Measurements from ENCODE around the gene PLEKHG2.
A peak's percentile ranks its signal among the peaks of the same experiment; 100 is the strongest.

The PLEKHG2 gene

DNA sequence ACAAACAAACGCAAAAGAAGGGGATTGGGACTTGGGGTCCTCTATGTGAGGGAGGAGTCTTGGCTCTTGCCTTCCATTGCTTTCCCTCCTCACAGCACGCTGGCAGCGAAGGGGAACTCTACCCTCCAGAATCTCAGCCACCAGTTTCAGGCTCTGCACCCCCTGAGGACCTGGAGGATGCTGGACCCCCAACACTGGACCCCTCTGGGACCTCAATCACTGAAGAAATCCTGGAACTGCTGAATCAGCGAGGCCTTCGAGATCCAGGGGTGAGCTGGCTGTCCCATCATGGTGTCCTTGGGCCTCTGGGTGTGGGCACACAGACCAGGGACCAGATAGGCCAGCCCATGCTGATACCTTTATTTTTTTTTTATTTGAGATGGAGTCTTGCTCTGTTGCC, 9.6 kb downstream of the PLEKHG2 start:
- DNase-seq (ENCODE audit: low read depth) = no peak

DNA sequence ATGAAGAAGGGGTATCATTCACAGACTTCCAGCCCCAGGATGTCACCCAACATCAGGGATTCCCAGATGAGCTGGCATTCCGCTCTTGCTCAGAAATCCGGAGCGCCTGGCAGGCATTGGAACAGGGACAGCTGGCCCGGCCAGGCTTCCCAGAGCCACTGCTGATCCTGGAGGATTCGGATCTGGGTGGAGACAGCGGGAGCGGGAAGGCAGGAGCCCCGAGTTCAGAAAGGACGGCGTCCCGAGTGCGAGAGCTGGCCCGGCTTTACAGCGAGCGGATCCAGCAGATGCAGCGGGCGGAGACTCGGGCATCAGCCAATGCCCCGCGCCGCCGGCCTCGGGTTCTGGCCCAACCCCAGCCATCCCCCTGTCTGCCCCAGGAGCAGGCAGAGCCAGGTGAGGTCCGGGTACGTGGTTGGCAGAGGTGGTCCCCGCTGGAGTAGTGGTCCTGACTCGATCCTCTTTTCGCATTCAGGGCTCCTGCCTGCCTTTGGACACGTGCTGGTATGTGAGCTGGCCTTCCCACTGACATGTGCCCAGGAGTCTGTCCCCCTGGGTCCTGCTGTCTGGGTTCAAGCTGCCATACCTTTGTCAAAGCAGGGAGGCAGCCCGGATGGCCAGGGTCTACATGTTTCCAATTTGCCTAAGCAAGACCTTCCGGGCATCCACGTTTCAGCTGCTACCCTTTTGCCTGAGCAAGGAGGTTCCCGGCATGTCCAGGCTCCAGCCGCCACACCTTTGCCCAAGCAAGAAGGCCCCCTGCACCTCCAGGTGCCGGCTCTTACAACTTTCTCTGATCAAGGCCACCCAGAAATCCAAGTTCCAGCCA, 11.0 kb downstream of the PLEKHG2 start:
- DNase-seq (ENCODE audit: low read depth) = no peak

- no peak for DNase-seq (ENCODE audit: low read depth)
These were observed 12.5 kb downstream of the PLEKHG2 start for GRCh38 chr19:39424934-39425333.

DNA sequence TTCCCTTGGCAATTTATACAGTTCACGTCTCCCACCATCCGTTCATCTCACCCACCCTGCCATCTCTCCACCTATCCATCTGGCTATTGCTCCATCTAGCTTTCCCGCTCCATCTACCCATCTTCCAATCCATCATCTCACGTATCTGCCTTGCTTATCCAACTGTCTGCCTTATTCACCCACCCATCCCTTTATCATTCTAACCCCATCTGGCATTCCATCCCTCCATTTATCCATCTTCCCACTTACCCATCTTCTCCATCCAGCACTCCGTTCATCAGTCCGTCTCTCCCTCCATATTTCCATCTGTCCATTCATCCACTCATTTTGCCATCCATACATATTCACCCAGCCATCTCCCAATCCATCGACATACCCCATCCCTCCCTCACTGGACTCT, 13.3 kb downstream of the PLEKHG2 start:
- no peak for DNase-seq (ENCODE audit: low read depth)

- DNase-seq (ENCODE audit: low read depth) = no peak
These were observed 13.7 kb downstream of the PLEKHG2 start for GRCh38 chr19:39426170-39426569.

DNA sequence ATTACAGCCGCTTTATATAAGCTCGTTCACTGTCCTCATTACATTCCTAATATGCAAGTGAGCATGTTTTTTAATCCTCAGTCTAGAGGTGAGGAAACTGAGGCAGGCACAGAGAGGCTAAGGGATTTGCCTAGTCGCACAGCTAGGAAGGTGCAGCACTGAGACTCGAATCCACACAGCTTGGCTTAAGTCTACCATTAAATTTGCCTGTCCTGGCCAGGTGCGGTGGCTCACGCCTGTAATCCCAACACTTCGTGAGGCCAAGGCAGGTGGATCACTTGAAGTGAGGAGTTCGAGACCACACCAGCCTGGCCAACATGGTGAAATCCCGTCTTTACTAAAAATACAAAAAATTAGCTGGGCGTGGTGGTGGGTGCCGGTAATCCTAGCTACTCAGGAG, 15.2 kb downstream of the PLEKHG2 start:
- no peak for DNase-seq (ENCODE audit: low read depth)

- no peak for DNase-seq (ENCODE audit: low read depth)
These were observed 16.0 kb downstream of the PLEKHG2 start for GRCh38 chr19:39428283-39429112.

- DNase-seq (ENCODE audit: low read depth) = no peak
These were observed 18.5 kb downstream of the PLEKHG2 start for GRCh38 chr19:39430675-39431593.

DNA sequence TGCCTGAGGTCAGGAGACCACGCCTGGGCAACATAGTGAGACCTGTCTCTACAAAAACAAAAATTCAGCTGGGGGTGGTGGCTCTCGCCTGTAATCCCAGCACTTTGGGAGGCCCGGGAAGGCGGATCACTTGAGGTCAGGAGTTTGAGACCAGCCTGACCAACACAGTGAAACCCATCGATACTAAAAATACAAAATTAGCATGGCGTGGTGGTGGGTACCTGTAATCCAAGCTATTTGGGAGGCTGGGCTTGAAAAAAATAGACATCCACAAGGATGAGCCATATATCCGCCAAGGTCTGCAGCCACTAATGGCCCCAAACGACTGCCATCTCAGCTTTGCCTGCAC, 20.2 kb downstream of the PLEKHG2 start:
- no peak for DNase-seq (ENCODE audit: low read depth)

DNA sequence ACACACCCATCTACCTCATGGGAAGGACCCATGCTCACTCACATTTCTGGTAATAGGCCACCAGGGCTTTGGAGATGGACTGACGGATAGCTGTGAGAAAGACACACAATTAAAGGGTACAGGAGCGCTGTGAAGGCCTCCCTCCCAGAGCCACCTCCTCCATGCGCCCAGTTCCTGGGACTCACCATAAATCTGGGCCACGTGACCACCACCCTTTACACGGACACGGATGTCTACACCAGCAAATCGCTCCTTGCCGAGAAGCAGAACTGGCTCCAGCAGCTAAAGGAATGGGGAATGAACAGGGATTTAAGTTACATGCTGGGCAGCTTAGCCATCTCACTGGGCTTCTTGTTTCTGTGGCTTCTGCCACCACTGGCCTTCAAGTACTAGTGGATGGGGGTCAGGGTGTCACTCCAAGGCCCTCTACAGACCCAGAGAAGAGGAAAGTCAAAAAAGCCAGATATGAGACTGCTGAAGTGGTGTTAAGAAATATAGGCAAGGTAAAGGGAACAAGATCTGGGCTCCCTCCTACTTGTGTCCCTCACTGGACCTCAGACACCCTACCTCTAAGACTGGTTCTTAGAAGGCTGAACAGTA, 21.1 kb downstream of the PLEKHG2 start:
- no peak for DNase-seq (ENCODE audit: low read depth)

- no peak for DNase-seq (ENCODE audit: low read depth)
These were observed 21.9 kb downstream of the PLEKHG2 start for GRCh38 chr19:39434123-39435076.

DNA sequence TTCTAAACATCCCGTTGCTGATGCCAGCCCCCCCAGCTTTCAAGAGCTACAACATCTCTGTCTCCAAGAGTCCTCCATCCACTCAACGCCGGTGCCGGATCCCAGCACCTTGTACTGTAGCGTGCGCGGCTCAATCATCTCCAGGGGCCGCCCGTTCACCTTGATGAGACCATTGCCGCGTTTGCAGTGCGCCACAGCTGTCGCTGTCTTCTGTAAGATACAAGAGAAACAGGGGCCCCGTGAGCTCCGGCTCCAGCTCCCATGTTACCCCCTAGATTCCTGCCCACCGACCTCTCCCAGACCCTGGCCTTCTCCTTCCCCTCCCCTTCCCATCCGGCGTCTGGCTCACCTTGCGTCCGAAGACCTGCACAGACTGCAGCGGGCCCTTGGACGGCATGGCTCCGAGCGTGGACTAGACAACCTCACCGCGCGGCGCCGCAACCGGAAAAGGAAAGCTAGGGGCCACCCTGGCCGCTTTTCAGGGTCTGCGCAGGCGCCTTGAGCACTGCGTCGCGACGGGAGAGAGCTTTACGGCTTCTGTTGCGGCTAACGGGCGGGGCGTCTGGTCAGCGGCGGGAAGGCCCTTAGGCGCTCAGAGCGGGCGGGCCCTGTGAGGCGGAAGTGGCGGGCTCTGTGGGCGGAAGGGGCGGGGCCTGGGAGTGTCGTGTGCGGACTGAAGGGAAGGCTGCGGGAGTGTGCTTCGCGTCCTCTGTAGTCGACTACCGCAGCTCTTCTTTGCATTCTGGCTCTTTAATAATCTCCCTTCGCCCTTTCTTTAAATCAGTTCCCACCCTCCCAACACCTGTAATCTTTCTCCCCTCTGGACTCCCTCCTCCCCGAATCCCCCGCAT, 23.3 kb downstream of the PLEKHG2 start, which contains the start of gene RPS16:
RPS16 (minus strand) TSS at position 451 of the 851 bp plus-strand sequence; CDS start at position 397, 54 bp downstream.
- DNase-seq (ENCODE audit: low read depth) = peak; percentile 99

GRCh38 chr19:39436350-39436716, 23.9 kb downstream of the PLEKHG2 start:
- DNase-seq (ENCODE audit: low read depth) = no peak

DNA sequence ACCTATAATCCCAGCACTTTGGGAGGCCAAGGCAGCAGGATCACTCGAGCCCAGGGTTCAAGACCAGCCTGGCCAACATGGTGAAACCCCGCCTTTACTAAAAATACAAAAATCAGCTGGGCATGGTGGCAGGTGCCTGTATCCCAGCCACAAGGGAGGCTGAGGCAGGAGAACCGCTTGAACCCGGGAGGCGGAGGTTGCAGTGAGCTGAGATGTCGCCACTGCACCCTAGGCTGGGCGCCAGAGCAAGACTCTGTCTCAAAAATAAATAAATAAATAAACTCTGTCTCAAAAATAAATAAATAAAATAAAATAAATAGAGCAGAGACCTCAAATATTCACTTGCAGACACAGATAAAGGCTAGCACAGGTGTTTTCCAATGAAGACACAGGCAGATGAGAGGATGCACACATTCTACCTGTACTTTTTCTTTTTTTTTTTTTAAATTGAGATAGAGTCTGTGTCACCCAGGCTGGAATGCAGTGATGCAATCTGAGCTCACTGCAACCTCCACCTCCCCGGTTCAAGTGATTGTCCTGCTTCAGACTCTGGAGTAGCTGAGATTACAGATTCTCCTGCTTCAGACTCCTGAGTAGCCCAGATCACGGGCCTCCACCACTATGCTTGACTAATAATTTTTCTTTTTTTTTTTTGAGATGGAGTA, 25.9 kb downstream of the PLEKHG2 start:
- no peak for DNase-seq (ENCODE audit: low read depth)

- no peak for DNase-seq (ENCODE audit: low read depth)
These were observed 32.2 kb downstream of the PLEKHG2 start for GRCh38 chr19:39444598-39445195.

- DNase-seq (ENCODE audit: low read depth) = peak; percentile 96
These were observed 33.0 kb downstream of the PLEKHG2 start, which contains the start of gene SUPT5H for GRCh38 chr19:39445196-39446111. SUPT5H (plus strand) TSS chr19:39445582; CDS start chr19:39445891, 309 bp downstream.

DNA sequence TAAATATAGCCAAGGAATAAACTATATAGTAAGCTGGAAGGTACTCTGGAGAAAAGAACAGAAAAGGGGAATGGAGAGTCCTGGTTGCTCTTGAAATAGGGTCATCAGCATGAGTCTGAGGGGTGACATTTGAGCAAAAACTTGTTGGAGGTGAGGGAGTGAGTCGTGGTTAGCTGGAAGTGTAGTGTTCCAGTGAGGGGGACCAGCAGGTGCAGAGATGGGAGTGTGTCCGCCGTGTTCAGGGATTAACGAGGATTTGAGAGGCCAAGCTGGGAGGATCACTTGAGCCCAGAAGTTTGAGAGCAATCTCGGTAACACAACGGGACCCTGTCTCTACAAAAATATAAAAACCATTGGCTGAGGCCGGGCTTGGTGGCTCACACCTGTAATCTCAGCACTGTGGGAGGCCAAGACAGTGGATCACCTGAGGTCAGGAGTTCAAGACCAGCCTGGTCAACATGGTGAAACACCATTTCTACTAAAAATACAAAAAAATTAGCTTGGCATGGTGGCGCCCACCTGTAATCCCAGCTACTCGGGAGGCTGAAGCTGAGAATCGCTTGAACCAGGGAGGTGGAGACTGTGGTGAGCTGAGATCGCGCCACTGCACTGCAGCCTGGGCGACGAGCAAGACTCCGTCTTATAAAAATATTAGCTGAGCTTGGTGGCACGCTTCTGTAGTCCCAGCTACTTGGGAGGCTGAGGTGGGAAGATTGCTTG, 34.1 kb downstream of the PLEKHG2 start:
- DNase-seq (ENCODE audit: low read depth) = no peak

All from stimulated activated CD8-positive, alpha-beta memory T cell treated with anti-CD3 and anti-CD28 coated beads, Interleukin-12 subunit alpha, Interleukin-12 subunit beta, amount 100 ng/mL, for 1 hour (primary cell).